ENCODE results near the gene ANKRD11. TPM values are rescaled to one million over a fixed set of nuclear protein-coding genes. Genes with fewer than 3 reads are reported as not detected.

The ANKRD11 gene
- total RNA-seq, 1 donor from 2014 or later = 133 TPM

- DNase-seq (ENCODE audit: low read depth) = no peak
- Histone ChIP-seq H3K27me3 (ENCODE audit: control insufficient read depth, insufficient read depth, low read length) (no peaks in the 10 kb centered on the region), H3K4me3 (ENCODE audit: low read depth, low read length) (no peak overlapping the region), H3K36me3 (ENCODE audit: control insufficient read depth, insufficient read depth, low read length) (peaks cover 1% of the 10 kb centered on the region)
- TF ChIP-seq CTCF (IDR thresholded peaks at IDR 0.05; ENCODE audit: insufficient read depth, low read length, poor library complexity, severe bottlenecking) = no peak
Measured at GRCh38 chr16:89510526-89510925, 20.2 kb upstream of the ANKRD11 start.

GRCh38 chr16:89507834-89508590 is 17.7 kb upstream of the ANKRD11 start, which contains the start of gene SPG7:
TSS of gene SPG7 (plus strand) at chr16:89508403. CDS start at chr16:89508418, 15 bp downstream.
- no peak for DNase-seq (ENCODE audit: low read depth)
- Histone ChIP-seq H3K4me3 (ENCODE audit: low read depth, low read length) (peak within 1 kb of the TSS; percentile 62), H3K36me3 (ENCODE audit: control insufficient read depth, insufficient read depth, low read length) (no peaks in the 10 kb centered on the region), H3K27me3 (ENCODE audit: control insufficient read depth, insufficient read depth, low read length) (no peaks in the 10 kb centered on the region)
- no peak for TF ChIP-seq CTCF (IDR thresholded peaks at IDR 0.05; ENCODE audit: insufficient read depth, low read length, poor library complexity, severe bottlenecking)

- Histone ChIP-seq H3K36me3 (ENCODE audit: control insufficient read depth, insufficient read depth, low read length) (no peaks in the 10 kb centered on the region), H3K4me3 (ENCODE audit: low read depth, low read length) (peak overlapping the region; percentile 62), H3K27me3 (ENCODE audit: control insufficient read depth, insufficient read depth, low read length) (no peaks in the 10 kb centered on the region)
- no peak for TF ChIP-seq CTCF (IDR thresholded peaks at IDR 0.05; ENCODE audit: insufficient read depth, low read length, poor library complexity, severe bottlenecking)
- DNase-seq (ENCODE audit: low read depth) = no peak
Measured at GRCh38 chr16:89507214-89507833, 17.0 kb upstream of the ANKRD11 start.

GRCh38 chr16:89506791-89507191 is 16.4 kb upstream of the ANKRD11 start:
- Histone ChIP-seq H3K36me3 (ENCODE audit: control insufficient read depth, insufficient read depth, low read length) (no peaks in the 10 kb centered on the region), H3K4me3 (ENCODE audit: low read depth, low read length) (peak overlapping the region; percentile 62)
- DNase-seq (ENCODE audit: low read depth) = no peak

GRCh38 chr16:89506113-89506504 is 15.7 kb upstream of the ANKRD11 start:
- H3K36me3 ChIP-seq (ENCODE audit: control insufficient read depth, insufficient read depth, low read length) = no peaks in the 10 kb centered on the region
- no peak overlapping the region for H3K4me3 ChIP-seq (ENCODE audit: low read depth, low read length)
- no peak for DNase-seq (ENCODE audit: low read depth)
- TF ChIP-seq CTCF (IDR thresholded peaks at IDR 0.05; ENCODE audit: insufficient read depth, low read length, poor library complexity, severe bottlenecking) = no peak
- no peaks in the 10 kb centered on the region for H3K27me3 ChIP-seq (ENCODE audit: control insufficient read depth, insufficient read depth, low read length)

More at GRCh38 chr16:89506791-89507191, 16.4 kb upstream of the ANKRD11 start:
- no peaks in the 10 kb centered on the region for H3K27me3 ChIP-seq (ENCODE audit: control insufficient read depth, insufficient read depth, low read length)
- TF ChIP-seq CTCF (IDR thresholded peaks at IDR 0.05; ENCODE audit: insufficient read depth, low read length, poor library complexity, severe bottlenecking) = no peak

All from kidney epithelial cell (primary cell).